HG03460 (cell line): ENCODE measurements around the gene CAMKK1.

ENCODE experiments used
- ATAC-seq: cut with Tn5 transposase; IDR thresholded peaks from one replicate; pipeline ENCODE4 v1.9.1; 2021; ENCODE audit not compliant: unreplicated experiment

Gene CAMKK1

GRCh38 chr17:3918372-3919122, 25.7 kb upstream of the CAMKK1 start:
- no peak for ATAC-seq

GRCh38 chr17:3917391-3917931, 24.6 kb upstream of the CAMKK1 start:
- ATAC-seq = no peak

- no peak for ATAC-seq
Measured at GRCh38 chr17:3916825-3917224, 24.0 kb upstream of the CAMKK1 start.

GRCh38 chr17:3915995-3916696, 23.3 kb upstream of the CAMKK1 start, which contains the start of gene P2RX1:
TSS of gene P2RX1 (minus strand) at chr17:3916465. CDS start at chr17:3916225, 240 bp downstream.
- ATAC-seq = no peak

GRCh38 chr17:3915581-3915994, 22.7 kb upstream of the CAMKK1 start:
- ATAC-seq = no peak

- no peak for ATAC-seq
Measured at GRCh38 chr17:3914312-3914670, 21.4 kb upstream of the CAMKK1 start.

GRCh38 chr17:3913531-3914311, 20.9 kb upstream of the CAMKK1 start:
- ATAC-seq = peak; percentile 49

- ATAC-seq = no peak
Measured at GRCh38 chr17:3912827-3913226, 20.0 kb upstream of the CAMKK1 start.

GRCh38 chr17:3911271-3912053, 18.6 kb upstream of the CAMKK1 start:
- ATAC-seq = peak; percentile 61

- no peak for ATAC-seq
Measured at GRCh38 chr17:3910420-3911270, 17.8 kb upstream of the CAMKK1 start.

GRCh38 chr17:3909257-3909656, 16.4 kb upstream of the CAMKK1 start:
- no peak for ATAC-seq

GRCh38 chr17:3907483-3908216, 14.8 kb upstream of the CAMKK1 start:
- ATAC-seq = no peak

- ATAC-seq = no peak
Measured at GRCh38 chr17:3906881-3907280, 14.0 kb upstream of the CAMKK1 start.

GRCh38 chr17:3905017-3905520, 12.2 kb upstream of the CAMKK1 start:
- peak; percentile 52 for ATAC-seq

GRCh38 chr17:3904501-3904900, 11.6 kb upstream of the CAMKK1 start:
- ATAC-seq = peak; percentile 20

GRCh38 chr17:3903881-3904290, 11.0 kb upstream of the CAMKK1 start:
- no peak for ATAC-seq

- no peak for ATAC-seq
Measured at GRCh38 chr17:3903051-3903825, 10.4 kb upstream of the CAMKK1 start.

GRCh38 chr17:3900646-3901045, 7.8 kb upstream of the CAMKK1 start:
- no peak for ATAC-seq
